ENCODE results near the gene GSX1. TPM values are rescaled to one million over a fixed set of nuclear protein-coding genes. Genes with fewer than 3 reads are reported as not detected.

Gene GSX1
- total RNA-seq, 1 experiment from 2014 or later: not detected

DNA sequence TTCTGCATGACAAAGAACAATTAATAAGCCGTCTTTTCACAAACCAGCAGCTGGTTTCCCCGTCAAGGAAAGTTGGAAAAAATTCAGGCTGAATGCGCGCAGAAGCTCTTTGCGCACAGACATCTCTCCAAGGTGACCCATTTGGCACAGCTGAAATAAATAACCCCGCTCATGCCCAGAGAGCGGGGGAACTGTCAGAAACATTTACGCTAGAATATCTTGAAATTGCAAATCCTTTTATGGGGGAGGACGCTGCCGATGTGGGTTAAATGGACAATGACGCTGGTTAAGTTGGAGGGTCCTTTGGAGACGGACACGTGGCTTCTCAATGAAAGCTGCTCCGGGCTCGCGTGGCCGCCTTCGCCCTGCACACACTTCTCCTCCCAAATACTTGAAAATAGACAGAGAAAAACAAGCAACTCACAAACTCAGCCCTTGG, 30.6 kb downstream of the GSX1 start:
- no peaks in the 10 kb centered on the region for H3K9me3 ChIP-seq (ENCODE audit: control insufficient read depth in 1 of 2, insufficient read depth in 1 of 2, low read depth in 1 of 2, low read length in 2 of 2)
- no peaks in the 10 kb centered on the region for H3K36me3 ChIP-seq (ENCODE audit: control insufficient read depth in 1 of 2, insufficient read depth in 2 of 2, low read length in 2 of 2)
- ChIA-PET POLR2A (no interaction called here), RAD21 (ENCODE audit: low non-redundant PET in 1 of 2, low total read pairs in 2 of 2, uncharacterized antibody in 2 of 2, unreplicated experiment in 2 of 2) (no interaction called here), CTCF (interaction anchor here (1.0 to 1.2 kb wide), 3 partner anchors 290 to 461 kb away, joined by 3 read pairs; no protein-coding TSS in a partner anchor)
- no TSS peak for BruUV-seq (replicated peaks)
- no peak overlapping the region for H2AFZ ChIP-seq (ENCODE audit: low read depth, low read length, poor library complexity, severe bottlenecking)
- H3K4me1 ChIP-seq (ENCODE audit: control insufficient read depth in 1 of 2, insufficient read depth in 2 of 2, low read length in 2 of 2): peaks cover 2 to 14% of the 10 kb centered on the region in 2 experiments; a peak in 3 of 4 replicates
- H3K9ac ChIP-seq (ENCODE audit: low read length): no peak overlapping the region
- H4K20me1 ChIP-seq (ENCODE audit: insufficient read depth): no peaks in the 10 kb centered on the region
- H3K4me2 ChIP-seq (ENCODE audit: low read length): no peak overlapping the region
- TF ChIP-seq ZNF274 (IDR thresholded peaks at IDR 0.05; ENCODE audit: low read depth, low read length) (no peak), SRF (IDR thresholded peaks at IDR 0.05; ENCODE audit: low read depth) (no peak), SP1 (IDR thresholded peaks at IDR 0.05; ENCODE audit: low read depth) (no peak), ELF1 (IDR thresholded peaks at IDR 0.05; ENCODE audit: borderline replicate concordance, low read depth) (no peak), EZH2phosphoT487 (IDR thresholded peaks at IDR 0.05; ENCODE audit: borderline replicate concordance) (no peak), JUND (IDR thresholded peaks at IDR 0.05) (no peak), EGR1 (IDR thresholded peaks at IDR 0.05; ENCODE audit: low read depth) (no peak), YY1 (IDR thresholded peaks at IDR 0.05; ENCODE audit: extremely low read depth, insufficient replicate concordance, low read depth, low read length) (no peak), EZH2 (IDR thresholded peaks at IDR 0.05) (no peak), ATF3 (IDR thresholded peaks at IDR 0.05) (no peak), ZFX (IDR thresholded peaks at IDR 0.05) (no peak), RAD21 (IDR thresholded peaks at IDR 0.05; ENCODE audit: low read depth) (no peak), FOSL1 (IDR thresholded peaks at IDR 0.05; ENCODE audit: low read depth) (no peak), TCF7L2 (IDR thresholded peaks at IDR 0.05; ENCODE audit: borderline replicate concordance, extremely low read depth, insufficient read depth, insufficient read length) (no peak), POLR2A (IDR thresholded peaks at IDR 0.05; ENCODE audit: borderline replicate concordance, extremely low read depth, insufficient read depth, insufficient read length) (no peak), CEBPB (IDR thresholded peaks at IDR 0.05; ENCODE audit: low read depth) (no peak)
- TF ChIP-seq, protein P1, sequence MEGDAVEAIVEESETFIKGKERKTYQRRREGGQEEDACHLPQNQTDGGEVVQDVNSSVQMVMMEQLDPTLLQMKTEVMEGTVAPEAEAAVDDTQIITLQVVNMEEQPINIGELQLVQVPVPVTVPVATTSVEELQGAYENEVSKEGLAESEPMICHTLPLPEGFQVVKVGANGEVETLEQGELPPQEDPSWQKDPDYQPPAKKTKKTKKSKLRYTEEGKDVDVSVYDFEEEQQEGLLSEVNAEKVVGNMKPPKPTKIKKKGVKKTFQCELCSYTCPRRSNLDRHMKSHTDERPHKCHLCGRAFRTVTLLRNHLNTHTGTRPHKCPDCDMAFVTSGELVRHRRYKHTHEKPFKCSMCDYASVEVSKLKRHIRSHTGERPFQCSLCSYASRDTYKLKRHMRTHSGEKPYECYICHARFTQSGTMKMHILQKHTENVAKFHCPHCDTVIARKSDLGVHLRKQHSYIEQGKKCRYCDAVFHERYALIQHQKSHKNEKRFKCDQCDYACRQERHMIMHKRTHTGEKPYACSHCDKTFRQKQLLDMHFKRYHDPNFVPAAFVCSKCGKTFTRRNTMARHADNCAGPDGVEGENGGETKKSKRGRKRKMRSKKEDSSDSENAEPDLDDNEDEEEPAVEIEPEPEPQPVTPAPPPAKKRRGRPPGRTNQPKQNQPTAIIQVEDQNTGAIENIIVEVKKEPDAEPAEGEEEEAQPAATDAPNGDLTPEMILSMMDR (IDR thresholded peaks at IDR 0.05 in 2 of 3, conservative IDR thresholded peaks at IDR 0.05 in 1 of 3; ENCODE audit: borderline replicate concordance in 1 of 3, insufficient read depth in 1 of 3, low read depth in 2 of 3, low read length in 2 of 3): no peak
- TF ChIP-seq, protein P2, sequence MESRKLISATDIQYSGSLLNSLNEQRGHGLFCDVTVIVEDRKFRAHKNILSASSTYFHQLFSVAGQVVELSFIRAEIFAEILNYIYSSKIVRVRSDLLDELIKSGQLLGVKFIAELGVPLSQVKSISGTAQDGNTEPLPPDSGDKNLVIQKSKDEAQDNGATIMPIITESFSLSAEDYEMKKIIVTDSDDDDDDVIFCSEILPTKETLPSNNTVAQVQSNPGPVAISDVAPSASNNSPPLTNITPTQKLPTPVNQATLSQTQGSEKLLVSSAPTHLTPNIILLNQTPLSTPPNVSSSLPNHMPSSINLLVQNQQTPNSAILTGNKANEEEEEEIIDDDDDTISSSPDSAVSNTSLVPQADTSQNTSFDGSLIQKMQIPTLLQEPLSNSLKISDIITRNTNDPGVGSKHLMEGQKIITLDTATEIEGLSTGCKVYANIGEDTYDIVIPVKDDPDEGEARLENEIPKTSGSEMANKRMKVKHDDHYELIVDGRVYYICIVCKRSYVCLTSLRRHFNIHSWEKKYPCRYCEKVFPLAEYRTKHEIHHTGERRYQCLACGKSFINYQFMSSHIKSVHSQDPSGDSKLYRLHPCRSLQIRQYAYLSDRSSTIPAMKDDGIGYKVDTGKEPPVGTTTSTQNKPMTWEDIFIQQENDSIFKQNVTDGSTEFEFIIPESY (IDR thresholded peaks at IDR 0.05; ENCODE audit: extremely low read depth, insufficient replicate concordance, low read length): no peak
- TF ChIP-seq, protein P3, sequence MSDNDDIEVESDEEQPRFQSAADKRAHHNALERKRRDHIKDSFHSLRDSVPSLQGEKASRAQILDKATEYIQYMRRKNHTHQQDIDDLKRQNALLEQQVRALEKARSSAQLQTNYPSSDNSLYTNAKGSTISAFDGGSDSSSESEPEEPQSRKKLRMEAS (IDR thresholded peaks at IDR 0.05): no peak
- H3K27me3 ChIP-seq (ENCODE audit: insufficient read depth, low read length): peaks cover 16% of the 10 kb centered on the region
- H3K4me3 ChIP-seq (replicated peaks in 1 of 2; ENCODE audit: low read depth in 1 of 2, low read length in 2 of 2): no peak overlapping the region
- DNase-seq (ENCODE audit: low read depth, low spot score) (no peak), ATAC-seq (no peak)
- no peaks in the 10 kb centered on the region for H3K79me2 ChIP-seq (ENCODE audit: insufficient read depth, low read length)
- no peaks in the 10 kb centered on the region for H3K9me2 ChIP-seq (ENCODE audit: insufficient read depth)
- intact Hi-C loops (cut with micrococcal nuclease): no loop called here
- H3K27ac ChIP-seq (ENCODE audit: low read depth, low read length): no peak overlapping the region
